ENCODE results near the gene ASXL2.

The ASXL2 gene

GRCh38 chr2:25728559-25728958 is 149.7 kb downstream of the ASXL2 start:
- Histone ChIP-seq H3K27ac (ENCODE audit: low read depth, low read length) (no peak overlapping the region), H3K4me3 (ENCODE audit: low read depth, low read length) (no peak overlapping the region), H3K9me3 (ENCODE audit: control insufficient read depth, insufficient read depth, low read depth, low read length) (no peaks in the 10 kb centered on the region), H3K9ac (ENCODE audit: low read length) (no peak overlapping the region), H3K27me3 (ENCODE audit: control insufficient read depth, insufficient read depth, low read length) (no peaks in the 10 kb centered on the region), H3K4me1 (ENCODE audit: control insufficient read depth, insufficient read depth, low read length) (peaks cover 3% of the 10 kb centered on the region; the same call in 1 of the 2 replicates), H3K36me3 (ENCODE audit: control insufficient read depth, insufficient read depth, low read length) (no peaks in the 10 kb centered on the region)

- H3K27ac ChIP-seq (ENCODE audit: low read depth, low read length): no peak overlapping the region
- H3K4me1 ChIP-seq (ENCODE audit: control insufficient read depth, insufficient read depth, low read length): no peaks in the 10 kb centered on the region
- no peaks in the 10 kb centered on the region for H3K27me3 ChIP-seq (ENCODE audit: control insufficient read depth, insufficient read depth, low read length)
- no peak overlapping the region for H3K9ac ChIP-seq (ENCODE audit: low read length)
- no peak overlapping the region for H3K4me3 ChIP-seq (ENCODE audit: low read depth, low read length)
- H3K36me3 ChIP-seq (ENCODE audit: control insufficient read depth, insufficient read depth, low read length): no peaks in the 10 kb centered on the region
- no peaks in the 10 kb centered on the region for H3K9me3 ChIP-seq (ENCODE audit: control insufficient read depth, insufficient read depth, low read depth, low read length)
Measured at GRCh38 chr2:25726522-25726921, 151.8 kb downstream of the ASXL2 start.

- Histone ChIP-seq H3K36me3 (ENCODE audit: control insufficient read depth, insufficient read depth, low read length) (no peaks in the 10 kb centered on the region), H3K4me3 (ENCODE audit: low read depth, low read length) (no peak overlapping the region), H3K27me3 (ENCODE audit: control insufficient read depth, insufficient read depth, low read length) (no peaks in the 10 kb centered on the region), H3K9me3 (ENCODE audit: control insufficient read depth, insufficient read depth, low read depth, low read length) (no peaks in the 10 kb centered on the region), H3K27ac (ENCODE audit: low read depth, low read length) (no peak overlapping the region), H3K9ac (ENCODE audit: low read length) (no peak overlapping the region), H3K4me1 (ENCODE audit: control insufficient read depth, insufficient read depth, low read length) (no peaks in the 10 kb centered on the region)
Measured at GRCh38 chr2:25725877-25726276, 152.4 kb downstream of the ASXL2 start.

- H3K9me3 ChIP-seq (ENCODE audit: control insufficient read depth, insufficient read depth, low read depth, low read length): no peaks in the 10 kb centered on the region
- no peaks in the 10 kb centered on the region for H3K36me3 ChIP-seq (ENCODE audit: control insufficient read depth, insufficient read depth, low read length)
- no peak overlapping the region for H3K9ac ChIP-seq (ENCODE audit: low read length)
- H3K4me3 ChIP-seq (ENCODE audit: low read depth, low read length): no peak overlapping the region
- H3K4me1 ChIP-seq (ENCODE audit: control insufficient read depth, insufficient read depth, low read length): no peaks in the 10 kb centered on the region
- H3K27ac ChIP-seq (ENCODE audit: low read depth, low read length): no peak overlapping the region
- H3K27me3 ChIP-seq (ENCODE audit: control insufficient read depth, insufficient read depth, low read length): no peaks in the 10 kb centered on the region
Measured at GRCh38 chr2:25724756-25725155, 153.5 kb downstream of the ASXL2 start.

- Histone ChIP-seq H3K9ac (ENCODE audit: low read length) (no peak overlapping the region), H3K36me3 (ENCODE audit: control insufficient read depth, insufficient read depth, low read length) (no peaks in the 10 kb centered on the region), H3K27me3 (ENCODE audit: control insufficient read depth, insufficient read depth, low read length) (no peaks in the 10 kb centered on the region), H3K27ac (ENCODE audit: low read depth, low read length) (no peak overlapping the region), H3K9me3 (ENCODE audit: control insufficient read depth, insufficient read depth, low read depth, low read length) (no peaks in the 10 kb centered on the region), H3K4me1 (ENCODE audit: control insufficient read depth, insufficient read depth, low read length) (no peaks in the 10 kb centered on the region), H3K4me3 (ENCODE audit: low read depth, low read length) (no peak overlapping the region)
Measured at GRCh38 chr2:25722224-25722623, 156.1 kb downstream of the ASXL2 start.

- H3K4me1 ChIP-seq (ENCODE audit: control insufficient read depth, insufficient read depth, low read length): no peaks in the 10 kb centered on the region
- no peaks in the 10 kb centered on the region for H3K9me3 ChIP-seq (ENCODE audit: control insufficient read depth, insufficient read depth, low read depth, low read length)
- H3K36me3 ChIP-seq (ENCODE audit: control insufficient read depth, insufficient read depth, low read length): no peaks in the 10 kb centered on the region
- no peaks in the 10 kb centered on the region for H3K27me3 ChIP-seq (ENCODE audit: control insufficient read depth, insufficient read depth, low read length)
- H3K27ac ChIP-seq (ENCODE audit: low read depth, low read length): no peak overlapping the region
- H3K4me3 ChIP-seq (ENCODE audit: low read depth, low read length): no peak overlapping the region
- H3K9ac ChIP-seq (ENCODE audit: low read length): no peak overlapping the region
Measured at GRCh38 chr2:25720575-25720974, 157.7 kb downstream of the ASXL2 start.

GRCh38 chr2:25714740-25715139 is 163.5 kb downstream of the ASXL2 start:
- H3K4me1 ChIP-seq (ENCODE audit: control insufficient read depth, insufficient read depth, low read length): no peaks in the 10 kb centered on the region
- H3K27me3 ChIP-seq (ENCODE audit: control insufficient read depth, insufficient read depth, low read length): no peaks in the 10 kb centered on the region
- H3K36me3 ChIP-seq (ENCODE audit: control insufficient read depth, insufficient read depth, low read length): no peaks in the 10 kb centered on the region
- no peaks in the 10 kb centered on the region for H3K9me3 ChIP-seq (ENCODE audit: control insufficient read depth, insufficient read depth, low read depth, low read length)
- H3K27ac ChIP-seq (ENCODE audit: low read depth, low read length): no peak overlapping the region
- H3K4me3 ChIP-seq (ENCODE audit: low read depth, low read length): no peak overlapping the region
- no peak overlapping the region for H3K9ac ChIP-seq (ENCODE audit: low read length)

- no peaks in the 10 kb centered on the region for H3K36me3 ChIP-seq (ENCODE audit: control insufficient read depth, insufficient read depth, low read length)
- H3K27ac ChIP-seq (ENCODE audit: low read depth, low read length): no peak overlapping the region
- H3K9me3 ChIP-seq (ENCODE audit: control insufficient read depth, insufficient read depth, low read depth, low read length): no peaks in the 10 kb centered on the region
- H3K4me1 ChIP-seq (ENCODE audit: control insufficient read depth, insufficient read depth, low read length): no peaks in the 10 kb centered on the region; the same call in 1 of the 2 replicates
- H3K9ac ChIP-seq (ENCODE audit: low read length): no peak overlapping the region
- no peak overlapping the region for H3K4me3 ChIP-seq (ENCODE audit: low read depth, low read length)
- H3K27me3 ChIP-seq (ENCODE audit: control insufficient read depth, insufficient read depth, low read length): no peaks in the 10 kb centered on the region
Measured at GRCh38 chr2:25712455-25712854, 165.8 kb downstream of the ASXL2 start.

GRCh38 chr2:25711675-25712354 is 166.5 kb downstream of the ASXL2 start:
- Histone ChIP-seq H3K27me3 (ENCODE audit: control insufficient read depth, insufficient read depth, low read length) (no peaks in the 10 kb centered on the region), H3K27ac (ENCODE audit: low read depth, low read length) (no peak overlapping the region), H3K9ac (ENCODE audit: low read length) (no peak overlapping the region), H3K4me1 (ENCODE audit: control insufficient read depth, insufficient read depth, low read length) (no peaks in the 10 kb centered on the region; the same call in 1 of the 2 replicates), H3K4me3 (ENCODE audit: low read depth, low read length) (no peak overlapping the region), H3K36me3 (ENCODE audit: control insufficient read depth, insufficient read depth, low read length) (no peaks in the 10 kb centered on the region), H3K9me3 (ENCODE audit: control insufficient read depth, insufficient read depth, low read depth, low read length) (no peaks in the 10 kb centered on the region)

GRCh38 chr2:25710750-25711149 is 167.5 kb downstream of the ASXL2 start:
- H3K4me3 ChIP-seq (ENCODE audit: low read depth, low read length): no peak overlapping the region
- H3K9ac ChIP-seq (ENCODE audit: low read length): no peak overlapping the region
- no peaks in the 10 kb centered on the region for H3K27me3 ChIP-seq (ENCODE audit: control insufficient read depth, insufficient read depth, low read length)
- no peaks in the 10 kb centered on the region for H3K36me3 ChIP-seq (ENCODE audit: control insufficient read depth, insufficient read depth, low read length)
- no peak overlapping the region for H3K27ac ChIP-seq (ENCODE audit: low read depth, low read length)
- H3K4me1 ChIP-seq (ENCODE audit: control insufficient read depth, insufficient read depth, low read length): no peaks in the 10 kb centered on the region; the same call in 1 of the 2 replicates
- H3K9me3 ChIP-seq (ENCODE audit: control insufficient read depth, insufficient read depth, low read depth, low read length): no peaks in the 10 kb centered on the region

- H3K27me3 ChIP-seq (ENCODE audit: control insufficient read depth, insufficient read depth, low read length): no peaks in the 10 kb centered on the region
Measured at GRCh38 chr2:25709349-25709748, 168.9 kb downstream of the ASXL2 start.

More at GRCh38 chr2:25709349-25709748, 168.9 kb downstream of the ASXL2 start:
- H3K9me3 ChIP-seq (ENCODE audit: control insufficient read depth, insufficient read depth, low read depth, low read length): peaks cover 5% of the 10 kb centered on the region; the same call in 1 of the 2 replicates
- H3K4me3 ChIP-seq (ENCODE audit: low read depth, low read length): no peak overlapping the region
- H3K9ac ChIP-seq (ENCODE audit: low read length): no peak overlapping the region
- H3K36me3 ChIP-seq (ENCODE audit: control insufficient read depth, insufficient read depth, low read length): no peaks in the 10 kb centered on the region
- H3K27ac ChIP-seq (ENCODE audit: low read depth, low read length): no peak overlapping the region
- no peaks in the 10 kb centered on the region; the same call in 1 of the 2 replicates for H3K4me1 ChIP-seq (ENCODE audit: control insufficient read depth, insufficient read depth, low read length)

All from HUES6 (cell line).